Heart right ventricle (tissue), 16 donors: ENCODE results near the gene CDC42EP3. TPM values are rescaled to one million over a fixed set of nuclear protein-coding genes. Genes with fewer than 3 reads are reported as not detected.

Source experiments
- ATAC-seq, 8 donors: fragments of 200-7000 bp; cut with Tn5 transposase; one replicate each; pipeline ENCODE4 v1.9.1; 2020; ENCODE audit warnings: mild to moderate bottlenecking in 8 of 8, moderate library complexity in 8 of 8, moderate number of reproducible peaks in 1 of 8
- DNase-seq, 2 donors: peaks; one replicate each; pipeline ENCODE4 v3.0.0-alpha.2; 2020
- H3K27ac ChIP-seq, 10 donors: fragments of 200-600 bp; sonication (generic) in 2 of 10; one replicate each; pipeline versions ENCODE4 v1.5.0 to v1.8.0; 2020 to 2022; ENCODE audit warnings: mild to moderate bottlenecking in 3 of 10
- H3K27me3 ChIP-seq, 7 donors: fragments of 200-600 bp; one replicate each; pipeline ENCODE4 v1.8.0; 2021 to 2022; ENCODE audit warnings: mild to moderate bottlenecking in 2 of 7
- H3K36me3 ChIP-seq, 9 donors: fragments of 200-600 bp; sonication (generic) in 1 of 9; one replicate each; pipeline versions ENCODE4 v1.5.0 to v1.8.0; 2020 to 2022; ENCODE audit warnings: mild to moderate bottlenecking in 2 of 9
- H3K4me1 ChIP-seq, 9 donors: fragments of 200-600 bp; sonication (generic) in 1 of 9; one replicate each; pipeline versions ENCODE4 v1.5.0 to v1.8.0; 2020 to 2022; ENCODE audit warnings: mild to moderate bottlenecking in 4 of 9
- H3K4me3 ChIP-seq, 10 donors: fragments of 200-600 bp; sonication (generic) in 2 of 10; one replicate each; pipeline versions ENCODE4 v1.5.0 to v1.8.0; 2020 to 2022; ENCODE audit warnings: mild to moderate bottlenecking in 7 of 10, moderate library complexity in 2 of 10
- H3K9me3 ChIP-seq, 11 donors: fragments of 200-600 bp in 10 of 11; sonication (generic) in 2 of 11; one replicate each; pipeline versions ENCODE4 v1.5.0 to v1.8.0; 2013 to 2022; ENCODE audit warnings: mild to moderate bottlenecking in 2 of 11, control low read depth in 1 of 11, moderate library complexity in 1 of 11
- CTCF ChIP-seq, 9 donors: fragments of 200-600 bp; sonication (generic) in 2 of 9; IDR thresholded peaks; one replicate each; pipeline versions ENCODE4 v1.5.0 to v1.8.0; 2021 to 2022; ENCODE audit warnings: antibody characterized with exemption in 9 of 9, mild to moderate bottlenecking in 5 of 9, moderate library complexity in 1 of 9
- WGBS, 2 donors: extraction: QIAGEN DNeasy Blood & Tissue Kit; methylation state at CpG; one replicate each; pipeline ENCODE4 v1.1.7; 2013; ENCODE audit warnings: inconsistent platforms in 1 of 2; 5-methylcytosine and 5-hydroxymethylcytosine counted together
- intact Hi-C, 10 donors: fragments of 100-400 bp; cut with DNase I; formaldehyde crosslinking; loops; one replicate each; pipeline versions ENCODE4 v1.11.1 to v1.14.2; 2022
- polyA plus RNA-seq, 2 donors: library from polyadenylated mRNA; stranded (reverse); fragments of 200-250 nt; gene quantifications; one replicate each; pipeline ENCODE4 v1.2.3, GENCODE V29; 2013
- total RNA-seq, 10 donors: library from RNA; stranded (reverse); fragmentation: NEBNext Ultra II Directional in 3 of 10; extraction: Animal tissue kit (Norgen Biotek cat#: 25700) in 3 of 10; gene quantifications; one replicate each; pipeline versions ENCODE4 v1.2.1 to v1.2.4, GENCODE V29; 2021 to 2023
- donor health status: Arrhythmogenic right ventricular cardiomyopathy.
- donor health status: ischemic (EF 13 %, LVEDD 7.1; RV severe dilation, severe dysfunction).
- donor health status: healthy with polysubstance abuse.
- donor health status: DM: no; HTN: yes; CAD: no.
- donor health status: DM: no; HTN: no; CAD: no.
- donor health status: ischemic (EF 25% LVEDD 6.9; RV normal size, moderate dysfunction).
- donor health status: ischemic (EF 25% LVEDD 5.7; RV mildly dilated, moderate dysfunction).
- donor health status: healthy.
- donor health status: DM: yes; HTN: yes; CAD: no.
- donor health status: Ischemic cardiomyopathy.
- donor health status: ischemic (EF 35%, LVEDD 5.7; RV mildly dilated, moderate dysfunction).
- donor health status: nonischemic (EF 11% LVEDD 7.7; RV severe dilation, severe dysfunction).
- donor health status: DM: yes; HTN: yes; CAD: no.
- donor health status: PGD.
- donor health status: ischemic (EF 29% LVEDD 5.4; RV normal size, mild dysfunction).
- donor health status: nonischemic (EF 23%, LVEDD 6.1; RV moderate dilation, normal function).

The CDC42EP3 gene
- total and polyA plus RNA-seq, 12 donors = 28.4 to 188 (median 120) TPM

DNA sequence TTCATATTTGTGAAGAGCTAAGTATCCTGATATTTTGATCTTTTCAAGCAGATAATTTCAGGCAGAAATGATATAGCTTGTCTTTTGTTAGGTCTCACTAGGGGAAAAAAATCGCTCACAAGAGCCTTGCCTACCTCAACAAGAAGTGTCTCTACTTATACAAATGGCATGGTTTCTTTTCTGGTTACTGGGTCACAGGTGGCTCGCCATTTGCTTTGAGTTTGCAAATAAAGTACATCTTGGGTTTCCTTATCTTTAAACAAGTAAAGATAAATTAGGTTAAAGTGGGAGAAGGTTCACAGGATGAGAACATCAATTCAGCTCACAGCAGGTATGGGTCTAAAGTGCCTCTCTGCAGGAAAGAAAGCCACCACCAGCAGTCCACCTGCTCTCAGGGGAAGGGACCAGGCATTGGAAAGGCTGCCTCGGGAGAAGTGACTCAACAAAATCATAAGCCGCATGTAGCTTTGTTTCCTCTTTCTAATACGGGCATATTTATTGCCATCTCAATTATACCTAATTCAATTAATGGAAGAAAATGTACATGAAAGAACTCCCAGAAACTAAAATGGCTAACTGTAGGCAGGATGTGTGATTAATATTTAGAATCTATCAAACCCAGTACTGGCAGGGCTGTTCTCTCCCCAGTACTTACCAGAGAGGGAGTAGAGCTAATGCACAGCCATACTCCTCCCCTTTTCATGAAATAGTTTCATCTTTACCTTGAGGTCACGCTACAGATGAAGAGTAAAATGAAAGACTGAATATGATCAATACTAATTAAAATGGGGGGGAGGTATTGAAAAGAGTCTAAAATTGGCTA is 28.3 kb downstream of the CDC42EP3 start:
- DNase-seq (no peak), ATAC-seq (no peak)
- no peak for TF ChIP-seq CTCF (IDR thresholded peaks at IDR 0.05)
- Histone ChIP-seq H3K9me3 (peaks cover 0 to 5% (median 0%) of the 10 kb centered on the region in 11 donors), H3K36me3 (peaks cover 0 to 65% (median 7%) of the 10 kb centered on the region in 9 donors), H3K4me3 (no peak overlapping the region), H3K27ac (peak overlapping the region in 2 of 10 donors; percentile 15 to 26), H3K4me1 (peaks cover 5 to 87% (median 59%) of the 10 kb centered on the region in 9 donors), H3K27me3 (no peaks in the 10 kb centered on the region)
- intact Hi-C loops = loop anchor here in 3 of 10 donors (10.0 kb wide), 3 partner anchors 68 to 228 kb away; no protein-coding TSS in a partner anchor
- WGBS, 2 donors = 73 to 87% methylated on average over 6 of the region's 6 CpGs

GRCh38 chr2:37641582-37642171 is 29.8 kb downstream of the CDC42EP3 start:
- H3K4me1 ChIP-seq = peaks cover 3 to 84% (median 51%) of the 10 kb centered on the region in 9 donors

DNA sequence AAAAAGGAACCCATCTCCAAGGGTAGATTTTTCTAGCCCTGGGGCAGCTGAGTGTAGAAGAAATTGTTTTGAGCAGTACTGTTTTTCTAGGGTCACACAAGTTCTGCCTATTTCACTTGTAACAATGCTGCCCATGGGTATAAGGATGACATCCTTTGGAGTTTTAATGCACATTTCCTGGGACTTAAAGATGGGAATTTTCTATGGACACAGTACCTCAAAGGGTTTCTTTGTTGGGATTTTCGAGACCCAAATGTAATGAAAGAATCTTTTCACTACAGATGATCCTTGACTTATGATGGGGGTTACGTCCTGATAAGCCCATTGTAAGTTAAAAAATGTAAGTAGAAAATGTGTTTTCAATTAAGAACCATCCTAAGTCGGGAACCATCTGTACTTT is 31.8 kb downstream of the CDC42EP3 start:
- H3K36me3 ChIP-seq = peaks cover 0 to 30% (median 0%) of the 10 kb centered on the region in 9 donors
- H3K4me1 ChIP-seq = peaks cover 3 to 69% (median 30%) of the 10 kb centered on the region in 9 donors
- H3K27me3 ChIP-seq = no peaks in the 10 kb centered on the region
- no peak for DNase-seq
- 87 to 91% methylated on average over 3 of the region's 3 CpGs for WGBS, 2 donors
- H3K9me3 ChIP-seq = no peaks in the 10 kb centered on the region
- intact Hi-C loops = loop anchor here in 3 of 10 donors (10.0 kb wide), 3 partner anchors 65 to 225 kb away; no protein-coding TSS in a partner anchor
- H3K27ac ChIP-seq = no peak overlapping the region
- TF ChIP-seq CTCF (IDR thresholded peaks at IDR 0.05) = no peak
- no peak for ATAC-seq
- H3K4me3 ChIP-seq = no peak overlapping the region

More at GRCh38 chr2:37641582-37642171, 29.8 kb downstream of the CDC42EP3 start:
- DNase-seq = no peak
- H3K9me3 ChIP-seq = no peaks in the 10 kb centered on the region
- WGBS, 2 donors = 18% methylated on average over 7 of the region's 7 CpGs
- peak overlapping the region in 4 of 10 donors; percentile 2 to 16 (median 6) for H3K27ac ChIP-seq
- H3K36me3 ChIP-seq = peaks cover 0 to 51% (median 0%) of the 10 kb centered on the region in 9 donors
- ATAC-seq = no peak
- H3K27me3 ChIP-seq = no peaks in the 10 kb centered on the region
- no peak for TF ChIP-seq CTCF (IDR thresholded peaks at IDR 0.05)
- no peak overlapping the region for H3K4me3 ChIP-seq
- intact Hi-C loops = loop anchor here in 3 of 10 donors (10.0 kb wide), 3 partner anchors 67 to 227 kb away; no protein-coding TSS in a partner anchor

- H3K4me1 ChIP-seq = peaks cover 0 to 69% (median 24%) of the 10 kb centered on the region in 9 donors
- no peak overlapping the region for H3K4me3 ChIP-seq
- H3K9me3 ChIP-seq = no peaks in the 10 kb centered on the region
- ATAC-seq = no peak
- H3K27me3 ChIP-seq = no peaks in the 10 kb centered on the region
- intact Hi-C loops = no loop called here
- DNase-seq = no peak
- H3K27ac ChIP-seq = no peak overlapping the region
- WGBS, 2 donors = 93 to 95% methylated on average over 3 of the region's 3 CpGs
- peaks cover 0 to 24% (median 0%) of the 10 kb centered on the region in 9 donors for H3K36me3 ChIP-seq
- TF ChIP-seq CTCF (IDR thresholded peaks at IDR 0.05) = no peak
Measured at GRCh38 chr2:37638973-37639372, 32.5 kb downstream of the CDC42EP3 start.
